ENCODE results near the gene GNAI3.

Gene GNAI3

DNA sequence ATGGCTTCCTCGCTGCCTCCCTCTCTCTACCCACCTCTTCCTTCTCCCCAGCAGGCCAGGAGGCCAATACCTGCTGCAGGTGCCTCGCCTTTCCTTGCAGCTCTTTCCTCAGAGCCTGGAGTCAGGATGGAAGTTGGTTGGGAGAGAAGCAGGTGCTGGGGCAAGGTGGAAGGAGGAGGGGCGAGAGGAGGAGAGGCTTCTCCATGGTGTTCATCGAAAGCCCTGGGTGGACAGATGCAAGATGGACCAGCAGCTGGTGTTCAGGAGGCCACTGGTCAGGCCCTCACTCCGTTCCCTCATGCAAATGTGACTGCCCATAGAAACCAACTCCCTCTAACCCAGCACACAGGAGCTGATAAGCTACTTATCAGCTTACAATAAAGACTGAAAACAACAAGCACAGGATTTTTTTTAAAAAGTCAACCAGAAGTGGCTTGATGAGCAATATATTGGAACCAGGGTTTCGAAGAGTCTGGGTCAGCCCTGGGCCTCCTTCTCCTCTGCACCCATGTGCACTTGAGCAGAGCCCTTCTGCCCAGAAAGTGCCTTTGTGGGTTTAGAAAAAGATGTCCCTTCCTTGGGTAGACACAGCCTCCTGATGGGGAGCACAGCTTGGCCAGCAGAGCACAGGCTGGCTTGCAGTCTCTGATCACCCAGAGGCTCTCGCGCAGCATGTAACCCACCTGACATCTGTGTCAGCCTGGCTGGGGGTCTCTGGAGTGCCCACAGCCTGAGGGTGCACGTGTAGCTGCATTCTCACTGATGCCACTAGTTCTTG, 90.8 kb downstream of the GNAI3 start:
- Histone ChIP-seq H3K27ac (replicated peaks) (no peak overlapping the region), H3K27me3 (ENCODE audit: insufficient read depth, poor library complexity, severe bottlenecking) (no peaks in the 10 kb centered on the region), H3K4me3 (replicated peaks; ENCODE audit: insufficient read depth, low read length) (no peak overlapping the region)
- TF ChIP-seq SPI1 (IDR thresholded peaks at IDR 0.05; ENCODE audit: borderline replicate concordance, low read depth) (no peak), POLR2AphosphoS5 (IDR thresholded peaks at IDR 0.05; ENCODE audit: low read depth) (no peak), GABPA (IDR thresholded peaks at IDR 0.05; ENCODE audit: low read depth) (no peak)
- TF ChIP-seq, protein P1, sequence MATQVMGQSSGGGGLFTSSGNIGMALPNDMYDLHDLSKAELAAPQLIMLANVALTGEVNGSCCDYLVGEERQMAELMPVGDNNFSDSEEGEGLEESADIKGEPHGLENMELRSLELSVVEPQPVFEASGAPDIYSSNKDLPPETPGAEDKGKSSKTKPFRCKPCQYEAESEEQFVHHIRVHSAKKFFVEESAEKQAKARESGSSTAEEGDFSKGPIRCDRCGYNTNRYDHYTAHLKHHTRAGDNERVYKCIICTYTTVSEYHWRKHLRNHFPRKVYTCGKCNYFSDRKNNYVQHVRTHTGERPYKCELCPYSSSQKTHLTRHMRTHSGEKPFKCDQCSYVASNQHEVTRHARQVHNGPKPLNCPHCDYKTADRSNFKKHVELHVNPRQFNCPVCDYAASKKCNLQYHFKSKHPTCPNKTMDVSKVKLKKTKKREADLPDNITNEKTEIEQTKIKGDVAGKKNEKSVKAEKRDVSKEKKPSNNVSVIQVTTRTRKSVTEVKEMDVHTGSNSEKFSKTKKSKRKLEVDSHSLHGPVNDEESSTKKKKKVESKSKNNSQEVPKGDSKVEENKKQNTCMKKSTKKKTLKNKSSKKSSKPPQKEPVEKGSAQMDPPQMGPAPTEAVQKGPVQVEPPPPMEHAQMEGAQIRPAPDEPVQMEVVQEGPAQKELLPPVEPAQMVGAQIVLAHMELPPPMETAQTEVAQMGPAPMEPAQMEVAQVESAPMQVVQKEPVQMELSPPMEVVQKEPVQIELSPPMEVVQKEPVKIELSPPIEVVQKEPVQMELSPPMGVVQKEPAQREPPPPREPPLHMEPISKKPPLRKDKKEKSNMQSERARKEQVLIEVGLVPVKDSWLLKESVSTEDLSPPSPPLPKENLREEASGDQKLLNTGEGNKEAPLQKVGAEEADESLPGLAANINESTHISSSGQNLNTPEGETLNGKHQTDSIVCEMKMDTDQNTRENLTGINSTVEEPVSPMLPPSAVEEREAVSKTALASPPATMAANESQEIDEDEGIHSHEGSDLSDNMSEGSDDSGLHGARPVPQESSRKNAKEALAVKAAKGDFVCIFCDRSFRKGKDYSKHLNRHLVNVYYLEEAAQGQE (IDR thresholded peaks at IDR 0.05; ENCODE audit: insufficient replicate concordance, low read depth) = no peak
- TF ChIP-seq, protein P2, sequence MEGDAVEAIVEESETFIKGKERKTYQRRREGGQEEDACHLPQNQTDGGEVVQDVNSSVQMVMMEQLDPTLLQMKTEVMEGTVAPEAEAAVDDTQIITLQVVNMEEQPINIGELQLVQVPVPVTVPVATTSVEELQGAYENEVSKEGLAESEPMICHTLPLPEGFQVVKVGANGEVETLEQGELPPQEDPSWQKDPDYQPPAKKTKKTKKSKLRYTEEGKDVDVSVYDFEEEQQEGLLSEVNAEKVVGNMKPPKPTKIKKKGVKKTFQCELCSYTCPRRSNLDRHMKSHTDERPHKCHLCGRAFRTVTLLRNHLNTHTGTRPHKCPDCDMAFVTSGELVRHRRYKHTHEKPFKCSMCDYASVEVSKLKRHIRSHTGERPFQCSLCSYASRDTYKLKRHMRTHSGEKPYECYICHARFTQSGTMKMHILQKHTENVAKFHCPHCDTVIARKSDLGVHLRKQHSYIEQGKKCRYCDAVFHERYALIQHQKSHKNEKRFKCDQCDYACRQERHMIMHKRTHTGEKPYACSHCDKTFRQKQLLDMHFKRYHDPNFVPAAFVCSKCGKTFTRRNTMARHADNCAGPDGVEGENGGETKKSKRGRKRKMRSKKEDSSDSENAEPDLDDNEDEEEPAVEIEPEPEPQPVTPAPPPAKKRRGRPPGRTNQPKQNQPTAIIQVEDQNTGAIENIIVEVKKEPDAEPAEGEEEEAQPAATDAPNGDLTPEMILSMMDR (IDR thresholded peaks at IDR 0.05; ENCODE audit: insufficient read depth, low read length) = no peak
- DNase-seq (ENCODE audit: low read depth in 1 of 2, low spot score in 1 of 2) = peak in 1 of 2 experiments; percentile 0

DNA sequence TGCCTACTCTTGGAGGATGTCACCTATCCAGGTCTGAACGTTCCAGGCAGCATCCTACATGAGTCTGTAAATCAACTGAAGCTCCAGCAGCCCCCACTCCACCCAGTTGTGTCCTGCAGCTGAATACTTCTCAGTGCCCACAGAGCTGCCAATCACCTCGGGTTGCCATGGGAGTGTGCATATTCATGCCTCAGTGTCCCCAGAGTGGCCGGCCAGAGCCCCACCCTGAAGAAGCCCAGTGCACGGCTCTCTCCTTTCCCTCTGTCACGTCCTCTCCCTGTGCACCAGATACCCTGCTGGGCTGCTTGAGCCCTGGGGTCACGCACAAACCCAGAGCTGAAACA, 91.4 kb downstream of the GNAI3 start:
- no peak overlapping the region for H3K27ac ChIP-seq (replicated peaks)
- TF ChIP-seq POLR2AphosphoS5 (IDR thresholded peaks at IDR 0.05; ENCODE audit: low read depth) (no peak), SPI1 (IDR thresholded peaks at IDR 0.05; ENCODE audit: borderline replicate concordance, low read depth) (no peak), GABPA (IDR thresholded peaks at IDR 0.05; ENCODE audit: low read depth) (no peak)
- TF ChIP-seq, protein P1 (IDR thresholded peaks at IDR 0.05; ENCODE audit: insufficient replicate concordance, low read depth) = no peak
- TF ChIP-seq, protein P2 (IDR thresholded peaks at IDR 0.05; ENCODE audit: insufficient read depth, low read length) = no peak
- H3K27me3 ChIP-seq (ENCODE audit: insufficient read depth, poor library complexity, severe bottlenecking) = no peaks in the 10 kb centered on the region
- H3K4me3 ChIP-seq (replicated peaks; ENCODE audit: insufficient read depth, low read length) = no peak overlapping the region
- DNase-seq (ENCODE audit: low read depth in 1 of 2, low spot score in 1 of 2) = peak in 1 of 2 experiments; percentile 0

DNA sequence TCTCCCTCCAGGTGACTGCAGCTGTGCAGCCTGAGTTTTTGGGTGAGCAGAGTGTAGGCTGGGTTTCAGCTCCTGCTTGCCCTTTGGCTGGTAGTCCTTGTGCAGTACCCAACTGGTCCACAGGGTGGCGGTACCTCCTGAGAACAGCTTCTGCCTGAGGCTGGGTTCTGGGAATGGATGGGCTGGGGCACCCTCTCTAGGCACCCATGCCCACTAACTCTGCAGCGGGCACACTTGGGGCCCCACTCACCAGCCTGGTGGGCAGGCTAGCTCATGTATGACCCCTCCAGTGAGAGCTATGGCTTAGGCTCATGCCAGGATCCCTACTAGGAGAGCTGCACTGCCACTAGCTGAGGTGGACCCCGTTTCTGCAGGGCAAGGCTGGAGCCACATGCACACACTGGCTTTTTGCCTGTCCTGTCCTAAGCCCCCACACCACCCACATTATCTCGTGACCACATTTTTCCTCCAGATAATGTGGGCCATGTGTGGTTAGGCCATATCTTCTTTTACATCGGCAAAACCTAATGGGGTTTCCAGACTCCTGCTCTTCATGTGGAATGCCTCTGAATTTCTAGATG, 92.0 kb downstream of the GNAI3 start:
- H3K27me3 ChIP-seq (ENCODE audit: insufficient read depth, poor library complexity, severe bottlenecking) = no peaks in the 10 kb centered on the region
- H3K27ac ChIP-seq (replicated peaks) = no peak overlapping the region
- H3K4me3 ChIP-seq (replicated peaks; ENCODE audit: insufficient read depth, low read length) = no peak overlapping the region
- TF ChIP-seq, protein P1 (IDR thresholded peaks at IDR 0.05; ENCODE audit: insufficient replicate concordance, low read depth) = no peak
- TF ChIP-seq, protein P2 (IDR thresholded peaks at IDR 0.05; ENCODE audit: insufficient read depth, low read length) = peak; percentile 97
- TF ChIP-seq POLR2AphosphoS5 (IDR thresholded peaks at IDR 0.05; ENCODE audit: low read depth) (no peak), SPI1 (IDR thresholded peaks at IDR 0.05; ENCODE audit: borderline replicate concordance, low read depth) (no peak), GABPA (IDR thresholded peaks at IDR 0.05; ENCODE audit: low read depth) (no peak)
- peak in 1 of 2 experiments; percentile 84 for DNase-seq (ENCODE audit: low read depth in 1 of 2, low spot score in 1 of 2)

All from HL-60 (cell line).